Osteoblast (primary cell): ENCODE measurements around the gene MYH9. TPM values are rescaled to one million over a fixed set of nuclear protein-coding genes. Genes with fewer than 3 reads are reported as not detected.

Source experiments
- DNase-seq: peaks from one replicate; pipeline ENCODE4 v3.0.0; 2011; ENCODE audit warnings: low spot score, mixed read lengths; ENCODE audit not compliant: insufficient read length; ENCODE audit errors: missing footprints
- H2AFZ ChIP-seq: 2 replicates; pipeline ENCODE4 v1.6.0; 2011; ENCODE audit warnings: mild to moderate bottlenecking, low read length
- H3K27ac ChIP-seq: 2 replicates; pipeline ENCODE4 v1.5.1; 2011; ENCODE audit warnings: mild to moderate bottlenecking, low read depth, low read length, moderate library complexity
- H3K27me3 ChIP-seq: 2 replicates; pipeline ENCODE4 v1.6.0; 2012; ENCODE audit warnings: mild to moderate bottlenecking, control low read depth, inconsistent platforms, low read length, moderate library complexity; ENCODE audit not compliant: insufficient read depth
- H3K36me3 ChIP-seq: 2 replicates; pipeline ENCODE4 v1.5.1; 2011; ENCODE audit warnings: mild to moderate bottlenecking, low read length, control low read depth, moderate library complexity; ENCODE audit not compliant: insufficient read depth
- H3K4me1 ChIP-seq: 2 replicates; pipeline ENCODE4 v1.5.1; 2011; ENCODE audit warnings: mild to moderate bottlenecking, low read length, control low read depth, moderate library complexity; ENCODE audit not compliant: insufficient read depth
- H3K4me2 ChIP-seq: 2 replicates; pipeline ENCODE4 v1.6.0; 2011; ENCODE audit warnings: mild to moderate bottlenecking, low read length; ENCODE audit not compliant: insufficient read depth
- H3K4me3 ChIP-seq: fragments of 200-600 bp; sonication (generic); 3 replicates; pipeline ENCODE4 v1.5.1; 2012; ENCODE audit warnings: mild to moderate bottlenecking, low read length, inconsistent platforms; ENCODE audit not compliant: insufficient read depth
- H3K79me2 ChIP-seq: 2 replicates; pipeline ENCODE4 v1.6.0; 2012; ENCODE audit warnings: mild to moderate bottlenecking, low read length, control low read depth, inconsistent platforms; ENCODE audit not compliant: insufficient read depth
- H3K9me3 ChIP-seq: 2 replicates; pipeline ENCODE4 v1.5.1; 2011; ENCODE audit warnings: low read depth, low read length, control low read depth
- H4K20me1 ChIP-seq: 2 replicates; pipeline ENCODE4 v1.6.0; 2012; ENCODE audit warnings: mild to moderate bottlenecking, low read length, control low read depth; ENCODE audit not compliant: insufficient read depth
- CTCF ChIP-seq: IDR thresholded peaks from 2 replicates; pipeline ENCODE4 v1.5.1; 2011; ENCODE audit warnings: mild to moderate bottlenecking, low read depth, low read length, moderate library complexity; ENCODE audit errors: extremely low read depth
- total RNA-seq: library from RNA; depleted of rRNA; stranded (reverse); fragments of >200 nt; gene quantifications from 2 replicates; pipeline ENCODE4 v1.2.3, GENCODE V29; 2012

The MYH9 gene
- total RNA-seq, 1 donor = 964 TPM

- peaks cover 98% of the 10 kb centered on the region for H3K79me2 ChIP-seq
- no peaks in the 10 kb centered on the region for H3K27me3 ChIP-seq
- H2AFZ ChIP-seq = no peak overlapping the region
- peaks cover 75% of the 10 kb centered on the region for H3K4me1 ChIP-seq
- H3K36me3 ChIP-seq = peaks cover 77% of the 10 kb centered on the region
- H4K20me1 ChIP-seq = peaks cover 90% of the 10 kb centered on the region
- peak overlapping the region; percentile 69 for H3K4me2 ChIP-seq
- H3K27ac ChIP-seq = peak overlapping the region; percentile 73
- no peaks in the 10 kb centered on the region for H3K9me3 ChIP-seq
- TF ChIP-seq CTCF = no peak
- H3K4me3 ChIP-seq = peak overlapping the region; percentile 40
- DNase-seq = peak; percentile 75
Observed at GRCh38 chr22:36379593-36380361, 8.0 kb downstream of the MYH9 start.

GRCh38 chr22:36378869-36379217 lies 8.9 kb downstream of the MYH9 start:
- H3K27me3 ChIP-seq = no peaks in the 10 kb centered on the region
- H3K4me1 ChIP-seq = peaks cover 77% of the 10 kb centered on the region
- H2AFZ ChIP-seq = no peak overlapping the region
- H3K27ac ChIP-seq = peak overlapping the region; percentile 79
- H3K4me2 ChIP-seq = peak overlapping the region; percentile 20
- no peaks in the 10 kb centered on the region for H3K9me3 ChIP-seq
- no peak for TF ChIP-seq CTCF
- DNase-seq = peak; percentile 78
- H3K4me3 ChIP-seq = no peak overlapping the region
- H4K20me1 ChIP-seq = peaks cover 88% of the 10 kb centered on the region
- H3K79me2 ChIP-seq = peaks cover 98% of the 10 kb centered on the region
- H3K36me3 ChIP-seq = peaks cover 80% of the 10 kb centered on the region

- Histone ChIP-seq H3K36me3 (peaks cover 83% of the 10 kb centered on the region), H4K20me1 (peaks cover 90% of the 10 kb centered on the region), H3K4me2 (peak overlapping the region; percentile 20)
Observed at GRCh38 chr22:36378080-36378868, 9.5 kb downstream of the MYH9 start.

More at GRCh38 chr22:36378080-36378868, 9.5 kb downstream of the MYH9 start:
- Histone ChIP-seq H3K27me3 (no peaks in the 10 kb centered on the region), H3K9me3 (no peaks in the 10 kb centered on the region), H3K79me2 (peaks cover 98% of the 10 kb centered on the region), H3K4me3 (no peak overlapping the region), H3K4me1 (peaks cover 78% of the 10 kb centered on the region), H2AFZ (no peak overlapping the region), H3K27ac (peak overlapping the region; percentile 79)
- no peak for TF ChIP-seq CTCF
- DNase-seq = no peak
